Jurkat, Clone E6-1 (cell line): ENCODE results near the gene AURKAIP1.
"Not testable (repeated sequence)": the region's sequence is repeated elsewhere in the genome, so short reads cannot be mapped to it uniquely, and the experiment has no call there.

Source experiments
- DNase-seq: peaks from one replicate; pipeline ENCODE4 v3.0.0-alpha.2; 2011; ENCODE audit warnings: low read depth, low spot score
- H3K4me3 ChIP-seq: 2 replicates; pipeline ENCODE4 v1.5.1; 2011; ENCODE audit warnings: mild to moderate bottlenecking, low read length, control low read depth, moderate library complexity

The AURKAIP1 gene

DNA sequence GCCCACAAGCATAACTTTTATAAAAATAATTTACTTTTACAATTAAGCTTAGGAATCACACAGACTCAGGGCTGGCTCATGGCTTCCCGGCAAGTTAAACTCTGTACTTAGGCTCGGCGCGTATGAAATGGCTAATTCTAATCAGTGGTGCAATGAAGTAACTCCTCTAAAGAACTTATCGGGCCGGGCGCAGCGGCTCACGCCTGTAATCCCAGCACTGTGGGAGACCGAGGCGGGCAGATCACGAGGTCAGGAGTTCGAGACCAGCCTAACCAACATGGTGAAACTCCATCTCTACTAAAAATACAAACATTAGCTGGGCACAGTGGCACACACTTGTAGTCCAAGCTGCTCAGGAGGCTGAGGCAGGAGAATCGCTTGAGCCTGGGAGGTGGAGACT, 4.9 kb downstream of the AURKAIP1 start:
- DNase-seq, H3K4me3 ChIP-seq: not testable (repeated sequence)

DNA sequence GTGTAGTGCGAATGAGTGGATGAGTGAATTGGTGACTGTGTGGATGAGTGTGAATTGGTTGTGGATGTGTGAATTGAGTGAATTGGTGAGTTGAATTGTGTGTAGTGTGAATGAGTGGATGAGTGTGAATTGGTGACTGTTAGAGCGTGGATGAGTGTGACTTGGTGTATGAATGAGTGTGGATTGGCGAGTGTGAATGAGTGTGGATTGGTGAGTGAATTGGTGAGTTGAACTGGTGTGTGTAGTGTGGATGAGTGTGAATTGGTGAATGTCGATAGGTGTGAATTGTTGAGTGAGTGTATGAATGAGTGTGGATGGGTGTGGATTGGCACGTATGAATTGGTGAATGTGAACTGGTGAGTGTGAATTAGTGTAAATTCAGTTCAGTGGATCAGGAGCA, 7.7 kb downstream of the AURKAIP1 start:
- DNase-seq, result no peak
- H3K4me3 ChIP-seq, result no peak overlapping the region

GRCh38 chr1:1366699-1367066, 8.3 kb downstream of the AURKAIP1 start:
- DNase-seq, result no peak
- no peak overlapping the region for H3K4me3 ChIP-seq

DNA sequence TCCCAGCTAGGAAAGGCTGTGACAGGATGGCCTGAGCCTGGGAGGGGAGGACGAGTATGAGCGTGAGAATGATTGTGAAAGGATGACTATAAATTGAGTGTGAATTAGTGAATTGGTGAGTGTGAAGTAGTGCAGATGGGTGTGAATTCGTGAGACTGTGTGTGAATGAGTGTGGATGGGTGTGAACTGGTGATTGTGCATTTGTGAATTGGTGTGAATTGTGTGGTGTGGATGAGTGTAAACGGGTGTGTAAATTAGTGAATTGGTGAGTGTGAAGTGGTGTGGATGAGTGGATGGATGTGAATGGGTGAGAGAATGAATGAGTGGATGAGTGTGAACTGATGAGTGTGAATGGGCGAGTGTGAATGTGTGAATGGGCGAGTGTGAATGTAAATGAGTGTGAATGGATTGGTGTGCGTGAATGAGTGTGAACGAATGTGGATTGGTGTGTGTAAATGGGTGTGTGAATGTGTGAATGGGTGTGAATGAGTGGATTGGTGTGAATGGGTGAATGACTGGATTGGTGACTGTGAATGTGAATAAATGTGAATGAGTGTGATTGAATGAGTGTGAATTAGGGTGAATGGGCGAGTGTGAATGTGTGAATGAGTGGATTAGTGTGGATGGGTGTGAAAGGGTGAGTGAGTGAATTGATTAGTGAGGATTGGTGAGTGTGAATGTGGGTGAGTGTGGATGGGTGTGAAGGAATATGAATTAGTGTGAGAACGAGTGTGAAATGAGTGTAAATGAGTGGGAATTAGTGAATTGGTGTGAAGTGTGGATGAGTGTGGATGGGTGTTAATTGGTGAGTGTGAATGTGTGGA, 8.9 kb downstream of the AURKAIP1 start:
- H3K4me3 ChIP-seq, result no peak overlapping the region
- DNase-seq, result no peak

GRCh38 chr1:1364266-1364665, 10.7 kb downstream of the AURKAIP1 start:
- DNase-seq, result no peak
- H3K4me3 ChIP-seq, result no peak overlapping the region

DNA sequence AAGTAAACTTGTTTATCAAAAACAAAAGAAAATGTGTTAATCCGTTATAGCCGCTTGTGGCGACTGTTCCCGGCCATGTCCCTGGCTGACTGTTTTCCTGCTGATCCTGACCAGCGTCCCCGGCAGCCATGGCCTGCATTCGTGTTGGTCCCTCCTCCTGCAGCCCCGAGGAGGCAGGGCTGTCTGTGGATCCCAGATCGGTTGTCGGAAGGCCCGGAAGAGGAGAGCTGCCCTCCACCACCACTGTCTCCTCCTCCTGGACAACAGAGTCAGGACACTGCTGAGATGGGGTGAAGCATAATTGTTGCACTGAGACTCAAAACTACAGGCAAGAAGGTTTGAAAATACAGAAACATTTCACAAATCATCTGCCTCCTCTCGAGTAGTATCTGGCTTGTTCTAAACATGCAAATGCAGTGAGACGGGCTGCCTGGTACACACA, 13.0 kb downstream of the AURKAIP1 start:
- H3K4me3 ChIP-seq, result no peak overlapping the region
- DNase-seq, result no peak

DNA sequence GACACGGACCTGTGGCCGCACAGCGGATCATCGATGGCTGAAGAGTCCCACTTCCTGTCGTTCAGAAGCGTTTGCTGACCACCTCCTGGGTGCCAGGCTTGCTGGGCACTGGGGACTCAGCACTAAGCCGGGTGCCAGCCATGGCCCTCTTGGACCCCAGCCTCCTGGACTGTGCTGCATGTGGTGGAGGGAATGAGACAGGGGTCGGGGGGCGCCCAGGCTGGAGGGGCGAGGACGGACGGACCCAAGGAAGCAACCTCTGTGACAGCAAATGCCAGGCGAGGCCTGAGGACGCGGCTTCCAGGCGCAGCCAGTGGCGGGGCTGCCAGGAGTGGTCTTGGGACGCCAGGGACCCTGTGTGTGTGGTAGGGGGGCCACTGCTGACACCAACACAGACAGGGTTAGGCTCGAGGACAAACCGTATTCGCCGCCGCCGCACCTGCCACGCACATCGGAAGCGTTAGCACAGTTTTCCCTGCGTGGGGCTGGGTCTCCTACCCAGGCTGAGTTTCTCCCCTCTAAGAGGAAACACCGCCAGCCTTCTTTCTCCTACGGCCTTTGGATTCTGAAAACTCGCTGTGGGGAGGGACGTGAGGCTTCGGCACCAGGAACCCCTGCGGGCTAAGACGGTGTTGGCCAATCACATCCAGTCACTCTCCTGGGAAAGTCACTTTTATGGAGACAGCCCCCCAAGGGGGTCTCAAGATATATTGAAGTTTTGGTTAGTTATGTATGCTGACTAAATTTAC, 13.6 kb downstream of the AURKAIP1 start:
- DNase-seq, result no peak
- no peak overlapping the region for H3K4me3 ChIP-seq

DNA sequence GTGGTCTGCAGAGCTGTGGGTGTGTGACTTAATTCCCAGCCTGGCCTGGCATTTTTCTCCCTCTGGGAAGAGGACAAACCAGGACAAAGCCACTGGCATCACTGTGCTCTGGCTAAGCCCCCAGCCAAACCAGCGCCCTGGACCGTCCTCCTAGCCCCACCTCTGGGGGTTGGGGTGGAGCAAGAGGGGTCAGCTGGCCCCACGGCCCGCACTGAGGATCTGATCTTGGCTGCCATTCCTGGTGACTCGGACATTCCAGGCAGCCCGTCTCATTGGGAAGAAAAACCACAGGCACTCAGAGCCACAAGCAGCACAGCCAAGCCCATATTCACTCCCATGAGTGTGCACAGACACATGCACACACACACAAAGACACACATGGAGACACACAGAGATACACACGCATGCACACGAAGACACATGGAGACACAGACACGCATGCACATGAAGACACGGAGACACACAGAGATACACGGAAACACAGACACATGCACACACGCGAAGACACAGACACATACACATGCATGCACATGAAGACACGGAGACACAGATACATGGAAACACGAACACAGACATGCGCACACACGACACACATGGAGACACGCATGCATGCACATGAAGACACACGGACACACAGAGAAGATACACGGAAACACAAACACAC, 14.4 kb downstream of the AURKAIP1 start:
- no peak overlapping the region for H3K4me3 ChIP-seq
- DNase-seq, result no peak

- DNase-seq, result no peak
- H3K4me3 ChIP-seq, result no peak overlapping the region
Measured at GRCh38 chr1:1359664-1360468, 15.1 kb downstream of the AURKAIP1 start.

- peak; percentile 46 for DNase-seq
- H3K4me3 ChIP-seq, result no peak overlapping the region
Measured at GRCh38 chr1:1359308-1359663, 15.7 kb downstream of the AURKAIP1 start.

GRCh38 chr1:1358433-1359271, 16.4 kb downstream of the AURKAIP1 start, which contains the start of gene MXRA8:
Gene MXRA8 (minus strand): TSS chr1:1358555. CDS start chr1:1358504, 51 bp downstream.
- H3K4me3 ChIP-seq, result no peak within 1 kb of the TSS
- no peak for DNase-seq

DNA sequence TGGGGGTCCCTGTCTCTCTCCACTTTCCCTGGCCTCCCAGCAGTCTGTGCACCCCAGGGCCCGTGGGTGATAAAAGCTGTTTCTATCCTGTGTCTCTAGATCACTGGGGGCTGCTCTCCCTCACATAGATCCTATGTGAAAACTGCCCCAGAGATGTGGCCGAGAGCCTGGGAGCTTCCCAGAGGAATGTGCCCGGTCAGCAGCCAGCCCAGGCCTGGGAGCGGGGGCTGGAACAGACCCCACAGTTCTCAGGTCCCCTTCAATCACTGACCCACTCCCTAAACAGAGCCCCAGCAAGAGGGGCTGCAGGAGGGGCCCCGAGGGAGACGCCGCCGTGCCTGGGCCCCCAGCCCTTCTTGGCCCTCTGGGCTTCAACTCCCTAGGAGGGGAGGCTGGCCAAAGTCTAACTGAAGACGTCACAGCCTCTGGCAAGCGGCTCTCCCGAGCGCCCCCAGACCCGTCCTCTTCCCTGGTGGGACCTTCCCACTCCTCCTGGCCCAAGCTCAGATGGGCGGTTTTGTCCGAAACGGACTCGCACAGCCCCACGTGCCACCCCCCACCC, 17.1 kb downstream of the AURKAIP1 start:
- no peak for DNase-seq
- no peak overlapping the region for H3K4me3 ChIP-seq

DNA sequence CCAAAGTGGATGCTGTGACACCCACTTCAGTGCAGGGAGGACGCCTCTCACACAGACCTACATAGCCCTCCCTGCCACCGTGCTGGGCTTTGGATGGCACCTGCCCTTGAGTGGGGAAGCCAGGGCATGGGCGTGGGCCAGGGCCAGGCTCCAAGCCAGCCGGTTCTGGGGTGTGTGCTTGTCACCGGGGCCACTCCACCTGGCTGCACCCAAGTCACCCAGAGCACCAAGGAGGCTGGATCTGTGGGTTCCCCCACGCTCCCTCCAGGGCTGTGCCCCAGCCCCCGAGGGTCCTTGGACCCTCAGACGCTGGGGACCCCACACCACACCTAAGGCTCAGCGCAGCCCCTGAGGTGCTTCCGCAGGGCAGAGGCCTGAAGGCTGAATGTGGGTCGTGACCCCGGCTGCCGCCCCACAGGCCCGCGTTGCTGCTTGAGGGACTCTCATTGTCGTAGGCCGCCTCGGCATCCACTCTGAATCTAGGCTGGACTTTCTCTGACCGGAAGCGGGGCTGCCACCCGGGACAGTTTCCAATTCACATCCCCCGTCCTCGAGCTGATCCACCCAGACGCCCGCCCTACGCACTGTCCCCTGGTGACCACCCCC, 18.1 kb downstream of the AURKAIP1 start:
- no peak overlapping the region for H3K4me3 ChIP-seq
- no peak for DNase-seq

- no peak overlapping the region for H3K4me3 ChIP-seq
- no peak for DNase-seq
Measured at GRCh38 chr1:1356166-1356795, 18.7 kb downstream of the AURKAIP1 start.

DNA sequence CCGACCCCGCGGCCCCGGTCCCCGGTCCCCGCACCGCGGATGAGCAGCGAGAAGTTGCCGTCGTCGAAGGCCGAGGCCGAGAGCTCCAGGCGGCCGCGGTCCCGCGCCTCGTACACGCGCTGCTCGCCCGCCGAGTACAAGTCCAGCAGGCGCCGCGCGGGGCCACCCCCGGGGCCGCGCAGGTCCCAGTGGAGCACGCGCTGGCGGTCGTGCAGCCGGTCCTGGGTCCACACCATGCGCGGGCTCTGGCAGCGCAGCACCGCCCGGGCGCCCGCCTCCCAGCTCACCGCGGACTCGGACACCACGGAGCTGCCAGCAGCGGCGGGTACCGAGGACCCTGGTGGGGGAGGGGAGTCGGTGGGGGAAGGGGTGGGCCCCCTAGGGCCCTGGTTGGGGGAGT, 19.6 kb downstream of the AURKAIP1 start:
- no peak for DNase-seq
- no peak overlapping the region for H3K4me3 ChIP-seq

DNA sequence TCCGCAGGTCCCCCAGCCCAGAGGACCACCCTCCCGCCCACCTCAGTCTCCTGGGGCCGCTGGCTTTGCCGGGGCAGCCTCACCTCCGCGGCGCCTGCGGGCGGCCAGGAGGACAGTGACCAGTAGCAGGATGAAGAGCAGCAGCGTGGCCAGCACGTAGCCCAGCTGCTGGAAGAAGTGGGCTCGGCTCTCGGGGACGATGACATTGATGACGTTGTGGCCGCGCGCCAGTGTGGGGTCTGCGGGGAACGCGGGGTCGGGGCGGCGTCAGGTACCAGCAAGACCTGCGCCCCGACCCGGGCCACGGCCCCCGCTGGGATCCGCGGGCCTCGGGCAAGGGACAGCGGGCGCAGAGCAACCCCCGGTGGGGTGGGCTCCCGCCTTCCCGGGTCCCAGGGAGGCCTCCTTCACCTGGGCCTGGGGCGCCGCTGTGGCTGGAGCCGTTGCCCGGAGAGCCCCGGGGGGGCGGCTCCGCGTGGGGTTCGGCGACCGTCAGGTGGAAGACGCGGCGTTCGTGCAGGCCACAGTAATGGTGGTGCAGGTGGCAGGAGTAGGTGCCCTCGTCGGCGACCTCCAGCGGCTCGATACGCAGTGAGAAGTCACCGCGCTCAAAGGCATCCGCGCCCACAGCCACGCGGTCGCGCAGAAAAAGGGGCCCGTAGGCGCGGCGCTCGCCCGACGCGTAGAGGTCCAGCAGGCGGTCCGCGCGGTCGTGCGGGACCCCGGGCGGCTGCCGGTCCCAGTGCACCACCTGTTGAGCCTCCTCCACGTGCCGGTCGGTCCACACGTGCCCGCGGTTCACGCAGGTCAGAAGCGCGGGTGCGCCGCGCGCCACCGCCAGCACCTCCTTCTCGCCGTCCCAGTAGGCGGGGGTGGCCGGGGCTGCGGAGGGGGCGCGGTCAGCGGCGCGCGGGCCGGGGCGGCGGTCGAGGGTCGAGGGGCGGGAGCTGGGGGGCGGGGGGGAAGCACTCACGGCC, 20.4 kb downstream of the AURKAIP1 start:
- H3K4me3 ChIP-seq, result no peak overlapping the region
- no peak for DNase-seq
